Measurements from ENCODE around the gene CCNL1. TPM values are rescaled to one million over a fixed set of nuclear protein-coding genes. Genes with fewer than 3 reads are reported as not detected.
"Not testable (repeated sequence)": the region's sequence is repeated elsewhere in the genome, so short reads cannot be mapped to it uniquely, and the experiment has no call there.

Gene CCNL1
- total RNA-seq, 1 donor, result 175 TPM

- no peak for TF ChIP-seq CTCF (IDR thresholded peaks at IDR 0.05; ENCODE audit: insufficient read depth, low read depth, low read length)
- DNase-seq (ENCODE audit: low read depth), result no peak
Observed at GRCh38 chr3:157190380-157190872, 30.5 kb upstream of the CCNL1 start.

GRCh38 chr3:157188391-157188790 lies 28.4 kb upstream of the CCNL1 start:
- DNase-seq (ENCODE audit: low read depth), result no peak
- no peak overlapping the region for H3K4me3 ChIP-seq (ENCODE audit: low read depth, low read length)
- TF ChIP-seq CTCF (IDR thresholded peaks at IDR 0.05; ENCODE audit: insufficient read depth, low read depth, low read length), result no peak

More at GRCh38 chr3:157190380-157190872, 30.5 kb upstream of the CCNL1 start:
- H3K4me3 ChIP-seq (ENCODE audit: low read depth, low read length), result no peak overlapping the region

- DNase-seq (ENCODE audit: low read depth), result no peak
- no peak overlapping the region for H3K4me3 ChIP-seq (ENCODE audit: low read depth, low read length)
- peak; percentile 31 for TF ChIP-seq CTCF (IDR thresholded peaks at IDR 0.05; ENCODE audit: insufficient read depth, low read depth, low read length)
Observed at GRCh38 chr3:157182879-157183278, 22.9 kb upstream of the CCNL1 start.

GRCh38 chr3:157180262-157180661 lies 20.3 kb upstream of the CCNL1 start:
- DNase-seq (ENCODE audit: low read depth), result no peak
- TF ChIP-seq CTCF (IDR thresholded peaks at IDR 0.05; ENCODE audit: insufficient read depth, low read depth, low read length), result no peak
- no peak overlapping the region for H3K4me3 ChIP-seq (ENCODE audit: low read depth, low read length)

GRCh38 chr3:157179365-157179803 lies 19.4 kb upstream of the CCNL1 start:
- DNase-seq (ENCODE audit: low read depth), result no peak
- TF ChIP-seq CTCF (IDR thresholded peaks at IDR 0.05; ENCODE audit: insufficient read depth, low read depth, low read length), result no peak
- H3K4me3 ChIP-seq (ENCODE audit: low read depth, low read length), result no peak overlapping the region

- H3K4me3 ChIP-seq (ENCODE audit: low read depth, low read length); DNase-seq (ENCODE audit: low read depth): not testable (repeated sequence)
Observed at GRCh38 chr3:157178503-157179364, 18.8 kb upstream of the CCNL1 start.

GRCh38 chr3:157177801-157178453 lies 18.0 kb upstream of the CCNL1 start:
- H3K4me3 ChIP-seq (ENCODE audit: low read depth, low read length); DNase-seq (ENCODE audit: low read depth): not testable (repeated sequence)
